ENCODE measurements around the gene FCSK. TPM values are rescaled to one million over a fixed set of nuclear protein-coding genes. Genes with fewer than 3 reads are reported as not detected.
"Not testable (repeated sequence)": the region's sequence is repeated elsewhere in the genome, so short reads cannot be mapped to it uniquely, and the experiment has no call there.

FCSK gene
- 9.2 to 12.9 TPM (median 11.5 TPM) in 3 replicates for total RNA-seq
- long read RNA-seq, full-length matches to known transcripts = 5 of 19 reads
- long read RNA-seq, partial matches to known transcripts = 5 of 19 reads
- long read RNA-seq, other reads (novel, unspliced or antisense) = 9 of 19 reads

DNA sequence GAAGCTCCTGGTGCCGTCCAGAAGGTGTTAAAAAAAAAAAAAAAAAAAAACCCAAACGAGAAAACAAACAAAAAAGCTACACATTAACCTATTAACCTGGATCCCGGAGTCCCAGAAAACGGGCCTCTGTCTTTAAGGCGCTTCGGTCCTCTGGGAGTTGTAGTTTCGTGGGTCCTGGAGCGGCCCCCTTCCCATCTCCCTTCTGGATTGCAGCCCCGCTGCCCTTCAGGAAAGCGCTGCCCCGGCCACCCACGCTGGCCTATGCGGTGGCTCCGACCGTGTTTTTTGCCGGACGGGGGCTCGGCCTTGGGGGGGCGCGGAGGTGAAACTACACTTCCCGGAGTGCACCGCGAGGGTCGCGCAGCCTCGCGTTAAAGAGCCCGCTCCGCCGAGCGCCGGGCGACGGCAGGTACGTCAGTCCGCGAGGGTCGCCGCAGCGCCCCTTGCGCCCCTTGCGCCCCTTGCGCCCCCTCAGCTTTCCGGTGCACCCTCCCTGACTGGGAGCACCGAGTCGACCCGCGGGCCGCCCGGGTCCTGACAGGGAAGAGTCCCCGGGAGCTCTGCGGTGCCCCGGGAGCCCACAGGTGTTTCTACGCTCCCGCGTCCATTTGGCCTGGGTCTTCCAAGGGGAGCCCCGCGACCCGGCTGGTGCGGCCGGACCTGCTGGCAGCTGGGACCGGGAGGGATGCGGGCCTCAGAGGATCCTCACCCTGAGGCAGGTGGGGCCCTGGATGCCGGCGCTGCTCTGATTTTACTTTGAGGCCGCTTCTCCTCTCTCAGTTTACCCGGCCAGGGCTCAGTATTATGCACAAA, at the start of gene FCSK:
TSS of gene FCSK (plus strand) at position 374 of the 813 bp plus-strand sequence. CDS start 8,596 bp downstream, outside the sequence.
- peak within 1 kb of the TSS; percentile 89 for H3K27ac Mint-ChIP-seq (ENCODE audit: unreplicated experiment)
- H3K36me3 Mint-ChIP-seq (ENCODE audit: low read depth) = no peaks in the 10 kb centered on the region
- peaks cover 12% of the 10 kb centered on the region for H3K4me1 Mint-ChIP-seq (ENCODE audit: low read depth)
- peak within 1 kb of the TSS; percentile 82 for H3K4me3 Mint-ChIP-seq (ENCODE audit: unreplicated experiment)
- DNase-seq (ENCODE audit: low spot score) = no peak
- no peaks in the 10 kb centered on the region for H3K9me3 Mint-ChIP-seq (ENCODE audit: low read depth)
- peak; percentile 22 for TF ChIP-seq CTCF (IDR thresholded peaks at IDR 0.05)
- no peaks in the 10 kb centered on the region for H3K27me3 Mint-ChIP-seq (ENCODE audit: low read depth)

DNA sequence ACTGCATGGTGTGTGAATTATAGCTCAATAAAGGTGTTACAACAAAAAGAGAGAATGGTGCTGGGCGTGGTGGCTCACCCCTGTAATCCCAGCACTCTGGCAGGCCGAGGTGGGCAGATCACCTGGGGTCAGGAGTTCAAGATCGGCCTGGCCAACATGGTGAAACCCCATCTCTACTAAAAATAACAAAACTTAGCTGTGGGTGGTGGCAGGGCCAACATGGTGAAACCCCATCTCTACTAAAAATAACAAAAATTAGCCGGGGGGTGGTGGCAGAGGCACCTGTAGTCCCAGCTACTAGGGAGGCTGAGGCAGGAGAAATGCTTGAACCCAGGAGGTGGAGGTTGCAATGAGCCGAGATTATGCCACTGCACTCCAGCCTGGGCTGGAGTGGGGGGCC, 48.3 kb upstream of the FCSK start:
- Mint-ChIP-seq H3K27ac (ENCODE audit: unreplicated experiment) (peak overlapping the region; percentile 29), H3K4me1 (ENCODE audit: low read depth) (peaks cover 27% of the 10 kb centered on the region)
- not testable (repeated sequence) for H3K9me3 Mint-ChIP-seq (ENCODE audit: low read depth); DNase-seq (ENCODE audit: low spot score); H3K36me3 Mint-ChIP-seq (ENCODE audit: low read depth); H3K4me3 Mint-ChIP-seq (ENCODE audit: unreplicated experiment); H3K27me3 Mint-ChIP-seq (ENCODE audit: low read depth)

- TF ChIP-seq CTCF (IDR thresholded peaks at IDR 0.05) = no peak
- Mint-ChIP-seq H3K4me1 (ENCODE audit: low read depth) (peaks cover 23% of the 10 kb centered on the region), H3K27me3 (ENCODE audit: low read depth) (no peaks in the 10 kb centered on the region), H3K27ac (ENCODE audit: unreplicated experiment) (peak overlapping the region; percentile 59), H3K4me3 (ENCODE audit: unreplicated experiment) (no peak overlapping the region), H3K9me3 (ENCODE audit: low read depth) (no peaks in the 10 kb centered on the region), H3K36me3 (ENCODE audit: low read depth) (peaks cover 6% of the 10 kb centered on the region)
- DNase-seq (ENCODE audit: low spot score) = no peak
Measured at GRCh38 chr16:70407811-70408274, 46.6 kb upstream of the FCSK start.

GRCh38 chr16:70410734-70411133, 43.7 kb upstream of the FCSK start:
- no peak overlapping the region for H3K4me3 Mint-ChIP-seq (ENCODE audit: unreplicated experiment)
- no peak overlapping the region for H3K27ac Mint-ChIP-seq (ENCODE audit: unreplicated experiment)
- H3K9me3 Mint-ChIP-seq (ENCODE audit: low read depth) = no peaks in the 10 kb centered on the region
- DNase-seq (ENCODE audit: low spot score) = no peak
- no peaks in the 10 kb centered on the region for H3K27me3 Mint-ChIP-seq (ENCODE audit: low read depth)
- peaks cover 4% of the 10 kb centered on the region for H3K36me3 Mint-ChIP-seq (ENCODE audit: low read depth)
- peaks cover 15% of the 10 kb centered on the region for H3K4me1 Mint-ChIP-seq (ENCODE audit: low read depth)
- TF ChIP-seq CTCF (IDR thresholded peaks at IDR 0.05) = no peak

GRCh38 chr16:70412385-70412784, 42.0 kb upstream of the FCSK start:
- peaks cover 14% of the 10 kb centered on the region for H3K4me1 Mint-ChIP-seq (ENCODE audit: low read depth)
- no peak for TF ChIP-seq CTCF (IDR thresholded peaks at IDR 0.05)
- H3K9me3 Mint-ChIP-seq (ENCODE audit: low read depth) = no peaks in the 10 kb centered on the region
- no peaks in the 10 kb centered on the region for H3K27me3 Mint-ChIP-seq (ENCODE audit: low read depth)
- H3K36me3 Mint-ChIP-seq (ENCODE audit: low read depth) = peaks cover 2% of the 10 kb centered on the region
- no peak overlapping the region for H3K4me3 Mint-ChIP-seq (ENCODE audit: unreplicated experiment)
- no peak overlapping the region for H3K27ac Mint-ChIP-seq (ENCODE audit: unreplicated experiment)
- DNase-seq (ENCODE audit: low spot score) = no peak

GRCh38 chr16:70413572-70413971, 40.8 kb upstream of the FCSK start:
- DNase-seq (ENCODE audit: low spot score); H3K27me3 Mint-ChIP-seq (ENCODE audit: low read depth); H3K36me3 Mint-ChIP-seq (ENCODE audit: low read depth); H3K9me3 Mint-ChIP-seq (ENCODE audit: low read depth); H3K4me3 Mint-ChIP-seq (ENCODE audit: unreplicated experiment); H3K27ac Mint-ChIP-seq (ENCODE audit: unreplicated experiment); H3K4me1 Mint-ChIP-seq (ENCODE audit: low read depth): not testable (repeated sequence)

Data from chondrocyte (in vitro differentiated cells).